ENCODE data around the gene STARD13. TPM values are rescaled to one million over a fixed set of nuclear protein-coding genes. Genes with fewer than 3 reads are reported as not detected.

Gene STARD13
- total RNA-seq, 1 experiment from 2014 or later = 9.1 TPM

GRCh38 chr13:33080972-33081590 lies 204.5 kb downstream of the STARD13 start:
- Mint-ChIP-seq H3K27me3 (ENCODE audit: insufficient read depth, unreplicated experiment) (no peaks in the 10 kb centered on the region), H3K4me1 (ENCODE audit: low read depth, unreplicated experiment) (no peaks in the 10 kb centered on the region), H3K4me3 (ENCODE audit: unreplicated experiment) (no peak overlapping the region), H3K27ac (ENCODE audit: unreplicated experiment) (no peak overlapping the region), H3K9me3 (ENCODE audit: unreplicated experiment) (no peaks in the 10 kb centered on the region), H3K36me3 (ENCODE audit: insufficient read depth, unreplicated experiment) (no peaks in the 10 kb centered on the region)
- no peaks in the 10 kb centered on the region for H3K27me3 ChIP-seq (replicated peaks; ENCODE audit: control insufficient read depth, insufficient read depth, low read length)
- TF ChIP-seq, protein P1, sequence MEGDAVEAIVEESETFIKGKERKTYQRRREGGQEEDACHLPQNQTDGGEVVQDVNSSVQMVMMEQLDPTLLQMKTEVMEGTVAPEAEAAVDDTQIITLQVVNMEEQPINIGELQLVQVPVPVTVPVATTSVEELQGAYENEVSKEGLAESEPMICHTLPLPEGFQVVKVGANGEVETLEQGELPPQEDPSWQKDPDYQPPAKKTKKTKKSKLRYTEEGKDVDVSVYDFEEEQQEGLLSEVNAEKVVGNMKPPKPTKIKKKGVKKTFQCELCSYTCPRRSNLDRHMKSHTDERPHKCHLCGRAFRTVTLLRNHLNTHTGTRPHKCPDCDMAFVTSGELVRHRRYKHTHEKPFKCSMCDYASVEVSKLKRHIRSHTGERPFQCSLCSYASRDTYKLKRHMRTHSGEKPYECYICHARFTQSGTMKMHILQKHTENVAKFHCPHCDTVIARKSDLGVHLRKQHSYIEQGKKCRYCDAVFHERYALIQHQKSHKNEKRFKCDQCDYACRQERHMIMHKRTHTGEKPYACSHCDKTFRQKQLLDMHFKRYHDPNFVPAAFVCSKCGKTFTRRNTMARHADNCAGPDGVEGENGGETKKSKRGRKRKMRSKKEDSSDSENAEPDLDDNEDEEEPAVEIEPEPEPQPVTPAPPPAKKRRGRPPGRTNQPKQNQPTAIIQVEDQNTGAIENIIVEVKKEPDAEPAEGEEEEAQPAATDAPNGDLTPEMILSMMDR (IDR thresholded peaks at IDR 0.05; ENCODE audit: insufficient read depth in 1 of 2, low read depth in 1 of 2, low read length in 1 of 2, severe bottlenecking in 1 of 2, unreplicated experiment in 1 of 2) = no peak
- H3K9me3 ChIP-seq = no peaks in the 10 kb centered on the region
- no peak overlapping the region for H3K4me3 ChIP-seq (ENCODE audit: low read depth, low read length)
- intact Hi-C loops (cut with micrococcal nuclease; ENCODE audit: unreplicated experiment) = no loop called here
- BruUV-seq (replicated peaks) = no TSS peak
- no peak for DNase-seq
- POLR2A ChIA-PET = no interaction called here
- no peaks in the 10 kb centered on the region for H3K36me3 ChIP-seq (ENCODE audit: control insufficient read depth, insufficient read depth, low read length)
- CTCF ChIA-PET = no interaction called here
- H3K4me1 ChIP-seq = no peaks in the 10 kb centered on the region

DNA sequence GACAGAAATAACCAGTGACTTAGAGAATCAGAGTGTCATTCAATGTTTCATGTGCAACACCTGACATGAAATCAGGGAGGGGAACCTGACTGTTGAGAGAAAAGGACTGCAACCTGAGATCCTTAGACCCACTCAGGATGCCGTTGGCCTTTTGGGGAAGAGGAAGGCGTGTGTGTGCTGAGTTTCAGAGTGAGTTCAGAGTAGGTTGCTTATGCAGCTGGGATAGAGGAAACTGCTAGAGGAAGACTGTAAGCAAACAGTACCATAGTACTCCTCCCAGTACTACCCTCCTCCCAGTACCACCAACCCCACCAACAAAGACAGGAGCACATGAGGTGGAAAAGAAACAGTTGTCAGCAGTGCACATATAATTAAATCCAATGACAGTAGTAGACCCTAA lies 205.6 kb downstream of the STARD13 start:
- Mint-ChIP-seq H3K27me3 (ENCODE audit: insufficient read depth, unreplicated experiment) (no peaks in the 10 kb centered on the region), H3K4me1 (ENCODE audit: low read depth, unreplicated experiment) (no peaks in the 10 kb centered on the region), H3K27ac (ENCODE audit: unreplicated experiment) (no peak overlapping the region), H3K9me3 (ENCODE audit: unreplicated experiment) (no peaks in the 10 kb centered on the region), H3K36me3 (ENCODE audit: insufficient read depth, unreplicated experiment) (no peaks in the 10 kb centered on the region), H3K4me3 (ENCODE audit: unreplicated experiment) (no peak overlapping the region)
- BruUV-seq (replicated peaks) = no TSS peak
- ChIA-PET POLR2A (no interaction called here), CTCF (no interaction called here)
- Histone ChIP-seq H3K36me3 (ENCODE audit: control insufficient read depth, insufficient read depth, low read length) (no peaks in the 10 kb centered on the region), H3K27me3 (replicated peaks; ENCODE audit: control insufficient read depth, insufficient read depth, low read length) (no peaks in the 10 kb centered on the region), H3K4me3 (ENCODE audit: low read depth, low read length) (no peak overlapping the region), H3K9me3 (no peaks in the 10 kb centered on the region), H3K4me1 (no peaks in the 10 kb centered on the region)
- DNase-seq = no peak
- intact Hi-C loops (cut with micrococcal nuclease; ENCODE audit: unreplicated experiment) = no loop called here
- TF ChIP-seq, protein P1 (IDR thresholded peaks at IDR 0.05; ENCODE audit: insufficient read depth in 1 of 2, low read depth in 1 of 2, low read length in 1 of 2, severe bottlenecking in 1 of 2, unreplicated experiment in 1 of 2) = no peak

GRCh38 chr13:33078263-33078662 lies 207.3 kb downstream of the STARD13 start:
- H3K27me3 Mint-ChIP-seq (ENCODE audit: insufficient read depth, unreplicated experiment) = no peaks in the 10 kb centered on the region
- TF ChIP-seq, protein P1 (IDR thresholded peaks at IDR 0.05; ENCODE audit: insufficient read depth in 1 of 2, low read depth in 1 of 2, low read length in 1 of 2, severe bottlenecking in 1 of 2, unreplicated experiment in 1 of 2) = no peak
- H3K27ac Mint-ChIP-seq (ENCODE audit: unreplicated experiment) = no peak overlapping the region
- Histone ChIP-seq H3K4me3 (ENCODE audit: low read depth, low read length) (no peak overlapping the region), H3K27me3 (replicated peaks; ENCODE audit: control insufficient read depth, insufficient read depth, low read length) (no peaks in the 10 kb centered on the region), H3K9me3 (no peaks in the 10 kb centered on the region), H3K36me3 (ENCODE audit: control insufficient read depth, insufficient read depth, low read length) (no peaks in the 10 kb centered on the region), H3K4me1 (no peaks in the 10 kb centered on the region)
- BruUV-seq (replicated peaks) = no TSS peak
- CTCF ChIA-PET = no interaction called here
- POLR2A ChIA-PET = interaction anchor here (0.6 kb wide), 1 partner anchor 764 kb away, joined by 4 read pairs; no protein-coding TSS in a partner anchor
- H3K4me1 Mint-ChIP-seq (ENCODE audit: low read depth, unreplicated experiment) = no peaks in the 10 kb centered on the region
- H3K4me3 Mint-ChIP-seq (ENCODE audit: unreplicated experiment) = no peak overlapping the region
- H3K9me3 Mint-ChIP-seq (ENCODE audit: unreplicated experiment) = no peaks in the 10 kb centered on the region
- no peaks in the 10 kb centered on the region for H3K36me3 Mint-ChIP-seq (ENCODE audit: insufficient read depth, unreplicated experiment)
- DNase-seq = no peak
- intact Hi-C loops (cut with micrococcal nuclease; ENCODE audit: unreplicated experiment) = no loop called here

Measured in Caco-2 (cell line).